HG03108 (cell line): ENCODE data around the gene HDAC10.

Experiments used
- ATAC-seq: cut with Tn5 transposase; IDR thresholded peaks from one replicate; pipeline ENCODE4 v1.9.1; 2021; ENCODE audit warnings: moderate library complexity; ENCODE audit not compliant: unreplicated experiment

HDAC10 gene

DNA sequence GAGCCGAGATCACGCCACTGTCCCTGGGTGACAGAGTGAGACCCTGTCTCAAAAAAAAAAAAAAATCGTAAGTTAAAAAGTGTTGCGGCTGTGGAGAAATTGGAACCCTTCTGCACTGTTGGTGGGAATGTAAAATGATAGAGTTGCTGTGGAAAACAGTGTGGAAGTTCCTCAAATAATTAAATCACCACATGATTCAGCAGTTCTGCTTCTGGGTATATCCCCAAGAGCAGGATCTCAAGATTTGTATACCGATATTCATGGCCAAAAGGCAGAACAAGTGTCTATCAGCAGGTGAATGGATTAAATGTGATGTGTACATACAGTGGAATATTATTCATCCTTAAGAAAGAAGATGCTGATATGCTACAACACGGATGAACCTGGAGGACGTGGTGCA is 46.5 kb downstream of the HDAC10 start:
- no peak for ATAC-seq

DNA sequence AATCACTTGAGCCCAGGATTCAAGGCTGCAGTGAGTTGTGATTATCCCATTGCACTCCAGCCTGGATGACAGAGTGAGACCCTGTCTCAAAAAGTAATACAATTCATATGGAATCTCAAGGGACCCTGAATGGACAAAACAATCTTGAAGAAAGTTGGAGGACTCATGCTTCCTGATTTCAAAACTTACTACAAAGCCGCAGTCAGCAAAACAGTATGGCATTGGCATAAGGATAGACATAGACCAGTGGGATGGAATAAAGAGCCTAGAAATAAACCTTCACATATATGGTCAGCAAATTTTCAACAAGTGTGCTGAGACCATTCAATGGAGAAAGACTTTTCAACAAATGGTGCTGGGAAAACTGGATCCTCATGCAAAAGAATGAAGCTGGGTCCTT is 47.8 kb downstream of the HDAC10 start:
- ATAC-seq, result no peak

DNA sequence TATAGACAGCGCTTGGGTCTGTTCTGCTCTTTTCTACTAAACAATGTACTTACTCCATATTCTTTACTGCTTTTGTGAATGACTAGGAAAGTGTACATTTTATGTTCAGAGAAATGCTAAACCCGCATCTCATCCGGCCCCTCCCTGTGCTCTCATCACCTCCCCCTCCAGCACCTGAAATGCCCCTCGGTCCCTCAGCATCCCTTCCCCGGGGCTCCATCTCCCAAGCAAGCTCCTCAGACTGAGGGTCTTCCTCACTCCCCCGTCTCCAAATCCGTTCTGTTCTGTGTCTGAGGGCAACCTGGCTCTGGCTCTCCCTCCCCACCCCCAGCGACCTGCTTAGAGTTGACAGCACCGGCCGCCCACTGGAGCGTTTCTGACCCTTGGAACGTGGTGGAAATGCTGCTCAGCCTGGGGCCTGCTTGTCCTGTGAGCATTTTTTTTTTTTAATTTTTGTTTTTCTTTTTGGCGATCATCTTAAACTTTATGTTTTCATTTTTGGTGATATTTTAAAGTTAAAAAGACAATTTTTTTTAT is 48.9 kb downstream of the HDAC10 start:
- ATAC-seq, result no peak

DNA sequence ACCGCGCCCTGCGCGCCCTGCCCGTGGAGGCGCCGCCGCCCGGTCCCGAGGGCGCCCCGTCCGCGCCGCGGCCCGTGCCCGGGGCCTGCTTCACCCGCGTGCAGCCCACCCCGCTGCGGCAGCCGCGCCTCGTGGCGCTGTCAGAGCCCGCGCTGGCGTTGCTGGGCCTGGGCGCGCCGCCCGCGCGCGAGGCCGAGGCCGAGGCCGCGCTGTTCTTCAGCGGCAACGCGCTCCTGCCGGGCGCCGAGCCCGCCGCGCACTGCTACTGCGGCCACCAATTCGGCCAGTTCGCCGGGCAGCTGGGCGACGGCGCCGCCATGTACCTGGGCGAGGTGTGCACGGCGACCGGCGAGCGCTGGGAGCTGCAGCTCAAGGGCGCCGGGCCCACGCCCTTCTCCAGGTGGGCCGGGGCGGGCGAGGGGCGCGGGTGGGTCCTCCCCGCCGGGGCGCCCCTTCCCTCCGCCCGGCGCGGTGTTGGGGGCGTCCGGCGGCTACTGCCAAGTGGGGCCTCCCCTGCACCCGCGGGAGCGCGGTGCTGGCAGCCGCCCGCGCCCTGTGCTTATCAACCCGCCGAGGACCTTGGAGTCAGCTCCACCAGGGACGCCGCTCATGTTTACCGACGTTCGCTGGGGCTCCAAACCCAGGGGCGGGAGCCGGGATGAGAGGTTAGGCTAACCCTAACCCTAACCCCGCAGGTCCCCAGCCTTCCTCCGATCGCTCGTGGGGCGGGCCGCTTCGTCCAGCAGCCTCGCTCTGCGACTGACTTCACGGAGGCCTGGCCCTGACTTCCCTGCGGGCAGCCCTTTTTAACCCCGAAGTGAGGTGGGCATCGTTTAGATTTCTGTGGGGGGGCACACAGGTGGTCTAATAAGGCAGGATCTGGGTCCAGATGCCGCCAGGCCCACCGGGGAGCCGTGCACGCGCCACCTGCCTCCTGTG is 49.6 kb downstream of the HDAC10 start:
- peak; percentile 7 for ATAC-seq

DNA sequence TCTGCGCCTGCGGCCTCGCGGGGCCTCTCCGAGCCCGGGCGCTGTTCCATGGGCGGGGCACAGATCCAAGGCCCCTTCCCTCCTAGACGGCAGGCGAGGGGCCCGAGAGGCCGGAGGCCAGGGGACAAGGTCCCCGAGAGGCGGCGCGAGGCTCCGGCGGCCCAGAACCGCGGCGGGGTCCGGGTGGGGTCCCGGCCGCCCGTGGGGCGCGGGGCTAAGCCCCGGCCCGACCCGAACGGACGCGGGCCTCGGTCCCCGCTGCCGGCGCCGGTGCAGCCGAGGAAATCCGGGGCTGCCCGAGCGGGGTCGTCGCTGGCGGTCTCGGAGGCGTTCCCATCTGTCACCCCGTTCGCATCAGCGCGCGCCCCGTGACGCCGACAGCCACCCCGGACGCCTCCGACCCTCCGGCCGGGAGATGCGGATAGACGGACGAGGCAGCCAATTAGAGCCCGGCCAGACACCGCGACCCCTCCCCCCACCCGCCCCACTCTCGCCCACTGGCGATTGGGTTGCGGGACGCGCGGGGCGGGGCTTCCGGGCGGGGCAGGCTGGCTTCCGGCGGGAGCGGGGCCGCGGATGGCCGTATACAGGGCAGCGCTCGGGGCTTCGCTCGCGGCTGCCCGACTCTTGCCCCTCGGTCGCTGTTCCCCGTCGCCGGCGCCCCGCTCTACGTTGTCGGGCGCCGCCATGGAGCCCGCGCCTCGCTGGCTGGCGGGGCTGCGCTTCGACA is 50.4 kb downstream of the HDAC10 start, which contains the start of gene SELENOO:
Gene SELENOO (plus strand): TSS at position 551 of the 730 bp plus-strand sequence. CDS start 26 bp downstream, at position 577.
- ATAC-seq, result peak; percentile 63

DNA sequence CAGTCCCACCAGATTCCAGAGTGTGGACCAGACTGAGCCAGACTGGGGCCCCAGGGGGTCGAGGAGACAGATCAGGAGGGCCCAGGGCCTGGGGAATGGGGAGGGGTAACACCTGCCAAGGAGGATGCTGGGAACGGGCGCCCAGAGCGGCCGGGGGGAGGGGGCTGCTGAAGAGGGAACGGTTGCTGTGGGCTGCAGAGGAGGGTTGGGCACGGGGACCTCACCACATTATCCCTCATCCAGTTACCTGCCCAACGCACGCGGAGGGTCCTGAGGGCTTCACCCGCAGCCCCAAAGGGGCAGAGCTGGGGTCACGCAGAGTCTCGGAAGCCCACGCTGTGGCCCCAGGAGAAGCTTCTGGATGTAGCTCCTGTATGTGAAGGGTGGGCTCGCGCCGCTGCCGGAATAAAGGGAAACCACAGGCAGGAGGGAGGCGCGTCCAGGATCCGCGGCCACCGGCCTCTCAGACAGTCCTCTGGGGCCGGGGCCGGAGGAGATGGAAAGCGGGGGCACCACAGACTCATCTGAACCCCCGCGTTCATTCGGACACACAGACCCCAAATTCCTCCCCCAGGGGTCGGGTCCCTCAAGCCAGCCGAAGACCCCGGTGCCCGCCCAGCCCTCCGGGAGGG is 51.1 kb downstream of the HDAC10 start:
- no peak for ATAC-seq

DNA sequence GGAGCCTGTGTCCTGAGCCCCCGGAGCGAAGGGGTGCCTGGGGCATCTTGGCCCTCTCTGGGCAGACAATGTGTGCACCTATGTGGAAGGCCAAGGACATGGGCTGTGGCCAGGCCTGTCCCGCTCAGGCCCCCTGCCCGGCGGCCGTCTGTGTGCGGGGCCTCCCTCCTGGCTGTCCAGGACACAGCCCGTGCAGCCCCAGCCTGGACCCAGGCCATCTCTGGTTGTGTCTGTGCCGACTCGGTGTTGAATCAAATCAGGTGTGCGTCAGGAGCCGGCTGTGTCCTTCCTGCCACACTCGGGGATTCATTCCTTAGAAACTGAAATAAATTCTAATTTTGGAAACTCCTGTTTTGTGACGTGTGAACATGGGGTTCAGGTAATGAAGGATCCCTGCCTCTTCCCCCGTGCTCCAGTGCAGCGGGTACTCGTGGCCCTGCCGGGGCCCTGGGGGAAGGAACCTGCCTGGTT is 51.8 kb downstream of the HDAC10 start:
- no peak for ATAC-seq

DNA sequence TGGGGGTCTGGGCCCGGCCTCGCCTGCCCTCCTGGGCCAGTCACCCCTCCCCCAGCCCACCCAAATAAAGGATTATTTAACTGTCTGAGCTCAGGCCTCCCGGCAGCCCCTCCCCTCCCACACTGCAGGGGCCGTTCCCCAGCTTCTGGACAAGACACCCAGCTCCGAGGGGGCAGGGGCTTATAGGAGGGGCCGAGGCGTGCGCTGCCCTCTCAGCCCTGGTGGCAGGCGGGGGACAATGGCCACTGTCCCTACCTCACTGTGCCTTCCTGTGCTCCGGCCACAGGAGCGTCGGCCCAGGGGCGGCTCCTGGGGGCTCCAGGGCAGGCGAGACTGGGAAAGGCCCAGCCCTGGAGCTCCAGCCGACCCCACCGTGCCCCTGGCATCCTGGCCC is 52.4 kb downstream of the HDAC10 start:
- ATAC-seq, result no peak

DNA sequence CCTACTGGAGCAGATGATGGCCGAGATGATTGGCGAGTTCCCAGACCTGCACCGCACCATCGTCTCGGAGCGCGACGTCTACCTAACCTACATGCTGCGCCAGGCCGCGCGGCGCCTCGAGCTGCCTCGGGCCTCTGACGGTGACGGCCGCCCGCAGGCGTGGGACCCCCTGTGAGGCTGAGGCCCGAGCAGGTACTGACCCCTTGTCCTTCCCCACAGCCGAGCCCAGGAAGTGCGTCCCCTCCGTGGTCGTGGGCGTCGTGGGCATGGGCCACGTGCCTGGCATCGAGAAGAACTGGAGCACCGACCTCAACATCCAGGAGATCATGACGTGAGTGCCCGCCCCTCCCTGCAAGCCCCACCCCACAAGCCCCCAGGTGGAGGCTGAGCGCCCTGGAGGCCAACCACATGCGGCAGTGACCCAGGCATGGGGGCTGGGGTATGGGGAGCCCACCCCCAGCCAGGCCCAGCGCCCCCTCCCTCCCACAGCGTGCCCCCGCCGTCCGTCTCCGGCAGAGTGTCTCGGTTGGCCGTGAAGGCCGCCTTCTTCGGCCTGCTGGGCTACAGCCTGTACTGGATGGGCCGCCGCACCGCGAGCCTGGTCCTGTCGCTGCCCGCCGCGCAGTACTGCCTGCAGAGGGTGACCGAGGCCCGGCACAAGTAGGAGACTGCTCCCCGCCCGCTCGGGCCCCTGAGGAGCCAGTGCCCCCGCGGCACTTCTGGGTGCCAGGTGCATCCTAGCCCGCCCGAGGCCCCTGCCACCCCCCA is 53.0 kb downstream of the HDAC10 start:
- ATAC-seq, result no peak

DNA sequence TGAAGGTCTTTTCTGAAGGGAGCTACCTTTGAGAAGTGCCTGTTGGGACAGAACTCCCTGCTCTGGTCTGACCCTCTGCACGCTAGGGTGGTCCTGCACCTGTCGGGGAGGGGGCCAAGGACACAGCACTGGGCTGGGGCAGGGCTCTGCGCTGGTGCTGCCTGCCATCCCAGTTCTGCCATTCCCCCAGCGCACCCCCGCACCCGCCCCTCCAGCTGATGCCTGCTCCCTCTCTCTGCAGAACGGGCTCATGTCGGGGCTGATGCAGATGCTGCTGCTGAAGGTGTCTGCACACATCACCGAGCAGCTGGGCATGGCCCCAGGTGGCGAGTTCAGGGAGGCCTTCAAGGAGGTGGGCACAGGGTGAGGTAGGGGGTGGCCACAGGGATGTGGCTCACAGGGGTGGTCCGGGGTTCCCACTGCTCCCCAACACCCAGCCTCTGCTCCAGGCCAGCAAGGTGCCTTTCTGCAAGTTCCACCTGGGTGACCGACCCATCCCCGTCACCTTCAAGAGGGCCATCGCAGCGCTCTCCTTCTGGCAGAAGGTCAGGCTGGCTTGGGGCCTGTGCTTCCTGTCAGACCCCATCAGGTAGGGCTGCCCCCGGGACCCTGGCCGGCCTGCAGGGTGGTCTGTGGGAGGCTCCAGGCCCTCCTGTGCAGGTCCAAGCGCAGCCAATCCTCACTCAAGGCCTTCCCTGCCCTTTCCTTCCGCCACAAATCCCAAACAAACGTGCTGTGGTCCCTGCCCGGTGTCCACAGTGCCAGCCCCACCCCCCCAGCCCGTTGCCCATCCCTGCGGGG is 53.9 kb downstream of the HDAC10 start:
- no peak for ATAC-seq

DNA sequence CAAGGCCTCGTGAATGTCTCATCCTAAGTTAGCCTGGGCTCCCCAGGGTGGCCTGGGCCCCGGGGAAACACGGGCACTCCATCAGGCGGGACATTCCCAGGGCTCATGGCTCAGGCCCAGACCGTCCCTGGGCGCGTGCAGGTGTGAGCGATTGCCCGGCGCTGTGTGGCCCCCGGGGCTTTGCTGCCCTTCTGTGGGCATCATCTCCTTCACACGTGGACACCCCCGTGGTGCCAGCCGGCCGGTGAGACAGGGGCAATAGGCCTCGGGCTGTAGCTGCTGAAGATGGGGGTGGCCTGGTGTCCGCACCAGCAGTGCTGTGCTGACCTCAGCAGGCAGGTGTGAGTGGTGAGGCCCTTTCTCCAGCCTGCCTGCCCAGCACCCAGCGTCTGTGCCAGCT is 54.8 kb downstream of the HDAC10 start:
- ATAC-seq, result no peak
